ENCODE results near the gene PRKN.

Gene PRKN

GRCh38 chr6:161395716-161396231 lies 1331.8 kb downstream of the PRKN start:
- no peaks in the 10 kb centered on the region for H3K9me2 ChIP-seq (ENCODE audit: low read depth, low read length)
- no peaks in the 10 kb centered on the region for H3K9me3 ChIP-seq (ENCODE audit: low read length)
- no peaks in the 10 kb centered on the region for H3F3A ChIP-seq (ENCODE audit: insufficient read depth, low read length)
- H3K79me2 ChIP-seq (ENCODE audit: insufficient read depth, low read length): no peaks in the 10 kb centered on the region
- no peaks in the 10 kb centered on the region for H3K36me3 ChIP-seq (ENCODE audit: insufficient read depth, low read length)
- H3K9ac ChIP-seq (ENCODE audit: low read length): no peak overlapping the region
- H3K27me3 ChIP-seq (ENCODE audit: insufficient read depth, low read length): no peaks in the 10 kb centered on the region
- H3K4me3 ChIP-seq (ENCODE audit: low read depth, low read length, poor library complexity, severe bottlenecking): no peak overlapping the region
- H3K27ac ChIP-seq (ENCODE audit: low read depth, low read length, poor library complexity, severe bottlenecking): no peak overlapping the region
- TF ChIP-seq EZH2 (IDR thresholded peaks at IDR 0.05; ENCODE audit: borderline replicate concordance, low read length) (no peak), CTCF (IDR thresholded peaks at IDR 0.05; ENCODE audit: low read length) (no peak)
- H3K4me2 ChIP-seq (ENCODE audit: low read length): no peak overlapping the region
- H4K20me1 ChIP-seq (ENCODE audit: insufficient read depth, low read length): no peaks in the 10 kb centered on the region
- H2AFZ ChIP-seq (ENCODE audit: low read length): no peak overlapping the region
- no peaks in the 10 kb centered on the region for H3K4me1 ChIP-seq (ENCODE audit: insufficient read depth, low read length, severe bottlenecking)

GRCh38 chr6:161394437-161394836 lies 1333.1 kb downstream of the PRKN start:
- no peaks in the 10 kb centered on the region for H3K4me1 ChIP-seq (ENCODE audit: insufficient read depth, low read length, severe bottlenecking)
- no peaks in the 10 kb centered on the region for H3K9me2 ChIP-seq (ENCODE audit: low read depth, low read length)
- no peak overlapping the region for H3K4me2 ChIP-seq (ENCODE audit: low read length)
- H2AFZ ChIP-seq (ENCODE audit: low read length): no peak overlapping the region
- TF ChIP-seq CTCF (IDR thresholded peaks at IDR 0.05; ENCODE audit: low read length) (no peak), EZH2 (IDR thresholded peaks at IDR 0.05; ENCODE audit: borderline replicate concordance, low read length) (no peak)
- H3K4me3 ChIP-seq (ENCODE audit: low read depth, low read length, poor library complexity, severe bottlenecking): no peak overlapping the region
- H3K36me3 ChIP-seq (ENCODE audit: insufficient read depth, low read length): no peaks in the 10 kb centered on the region
- H3F3A ChIP-seq (ENCODE audit: insufficient read depth, low read length): no peaks in the 10 kb centered on the region
- no peak overlapping the region for H3K9ac ChIP-seq (ENCODE audit: low read length)
- H3K79me2 ChIP-seq (ENCODE audit: insufficient read depth, low read length): no peaks in the 10 kb centered on the region
- H3K27ac ChIP-seq (ENCODE audit: low read depth, low read length, poor library complexity, severe bottlenecking): no peak overlapping the region
- H3K9me3 ChIP-seq (ENCODE audit: low read length): no peaks in the 10 kb centered on the region
- H4K20me1 ChIP-seq (ENCODE audit: insufficient read depth, low read length): no peaks in the 10 kb centered on the region
- H3K27me3 ChIP-seq (ENCODE audit: insufficient read depth, low read length): no peaks in the 10 kb centered on the region

- no peaks in the 10 kb centered on the region for H3K9me2 ChIP-seq (ENCODE audit: low read depth, low read length)
- H2AFZ ChIP-seq (ENCODE audit: low read length): no peak overlapping the region
- no peaks in the 10 kb centered on the region for H3F3A ChIP-seq (ENCODE audit: insufficient read depth, low read length)
- H3K4me2 ChIP-seq (ENCODE audit: low read length): no peak overlapping the region
- H3K9me3 ChIP-seq (ENCODE audit: low read length): no peaks in the 10 kb centered on the region
- H3K4me3 ChIP-seq (ENCODE audit: low read depth, low read length, poor library complexity, severe bottlenecking): no peak overlapping the region
- no peak overlapping the region for H3K9ac ChIP-seq (ENCODE audit: low read length)
- no peaks in the 10 kb centered on the region for H3K79me2 ChIP-seq (ENCODE audit: insufficient read depth, low read length)
- H4K20me1 ChIP-seq (ENCODE audit: insufficient read depth, low read length): no peaks in the 10 kb centered on the region
- H3K36me3 ChIP-seq (ENCODE audit: insufficient read depth, low read length): no peaks in the 10 kb centered on the region
- no peak overlapping the region for H3K27ac ChIP-seq (ENCODE audit: low read depth, low read length, poor library complexity, severe bottlenecking)
- no peaks in the 10 kb centered on the region for H3K4me1 ChIP-seq (ENCODE audit: insufficient read depth, low read length, severe bottlenecking)
- peak; percentile 67 for TF ChIP-seq CTCF (IDR thresholded peaks at IDR 0.05; ENCODE audit: low read length)
- TF ChIP-seq EZH2 (IDR thresholded peaks at IDR 0.05; ENCODE audit: borderline replicate concordance, low read length): no peak
- no peaks in the 10 kb centered on the region for H3K27me3 ChIP-seq (ENCODE audit: insufficient read depth, low read length)
Measured at GRCh38 chr6:161393839-161394364, 1333.7 kb downstream of the PRKN start.

Measured in OCI-LY1 (cell line).